OCI-M2 (cell line): Measurements from ENCODE around the gene TDRD10.

Experiments used
- DNase-seq: peaks from one replicate; lab custom pipeline; 2025; ENCODE audit not compliant: unreplicated experiment; lab: John Stamatoyannopoulos, UW

Gene TDRD10

DNA sequence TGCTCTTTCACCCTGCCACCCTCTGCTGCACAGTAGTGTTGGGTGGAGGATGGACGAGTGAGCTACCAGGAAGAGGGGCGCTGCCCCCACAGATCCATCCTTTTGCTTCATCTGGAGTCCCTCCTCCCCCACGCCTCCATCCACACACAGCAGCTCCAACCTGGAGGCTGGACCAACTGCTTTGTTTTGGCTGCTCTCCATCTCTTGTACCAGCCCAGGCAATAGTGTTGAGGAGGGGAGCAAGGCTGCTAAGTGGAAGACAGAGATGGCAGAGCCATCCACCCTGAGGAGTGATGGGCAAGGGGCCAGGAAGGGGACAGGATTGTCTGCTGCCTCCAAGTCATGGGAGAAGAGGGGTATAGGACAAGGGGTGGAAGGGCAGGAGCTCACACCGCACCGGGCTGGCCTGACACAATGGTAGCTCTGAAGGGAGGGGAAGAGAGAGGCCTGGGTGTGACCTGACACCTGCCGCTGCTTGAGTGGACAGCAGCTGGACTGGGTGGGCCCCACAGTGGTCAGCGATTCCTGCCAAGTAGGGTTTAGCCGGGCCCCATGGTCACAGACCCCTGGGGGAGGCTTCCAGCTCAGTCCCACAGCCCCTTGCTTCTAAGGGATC, 74.0 kb downstream of the TDRD10 start:
- DNase-seq, result no peak

DNA sequence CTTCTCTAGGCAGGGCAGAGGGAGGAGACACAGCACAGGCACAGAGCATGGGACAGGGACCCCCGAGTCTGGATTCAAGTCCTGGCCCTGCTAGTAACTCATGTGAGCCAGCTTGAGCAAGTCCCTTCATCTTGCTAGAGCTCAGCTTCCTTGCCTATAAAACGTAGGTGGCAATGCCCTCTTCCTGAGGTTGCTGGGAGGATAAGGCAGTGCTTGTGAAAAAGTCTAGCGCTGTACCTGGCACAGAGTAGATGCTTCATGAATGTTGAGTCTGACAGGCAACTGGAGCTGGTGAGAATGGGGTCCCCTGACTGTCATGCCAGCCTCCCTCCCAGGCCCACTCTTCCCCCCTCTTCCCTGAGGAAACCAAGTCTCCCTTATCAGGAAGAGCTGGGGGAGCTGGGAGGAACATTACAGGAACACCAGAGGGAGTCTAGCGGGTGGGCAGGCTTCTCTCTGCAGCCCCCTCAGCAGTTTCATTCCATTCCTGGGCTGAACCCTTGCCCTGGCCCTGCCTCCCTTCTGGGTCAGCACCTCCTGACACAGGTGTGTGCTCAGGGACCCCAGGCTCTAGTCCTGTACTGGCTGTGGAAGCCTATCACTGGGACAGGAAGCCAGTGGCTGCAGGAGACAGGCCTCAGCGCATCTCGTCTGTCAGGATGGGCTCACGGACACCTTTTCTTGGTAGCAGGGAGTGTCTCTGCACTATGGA, 75.5 kb downstream of the TDRD10 start:
- DNase-seq, result no peak

DNA sequence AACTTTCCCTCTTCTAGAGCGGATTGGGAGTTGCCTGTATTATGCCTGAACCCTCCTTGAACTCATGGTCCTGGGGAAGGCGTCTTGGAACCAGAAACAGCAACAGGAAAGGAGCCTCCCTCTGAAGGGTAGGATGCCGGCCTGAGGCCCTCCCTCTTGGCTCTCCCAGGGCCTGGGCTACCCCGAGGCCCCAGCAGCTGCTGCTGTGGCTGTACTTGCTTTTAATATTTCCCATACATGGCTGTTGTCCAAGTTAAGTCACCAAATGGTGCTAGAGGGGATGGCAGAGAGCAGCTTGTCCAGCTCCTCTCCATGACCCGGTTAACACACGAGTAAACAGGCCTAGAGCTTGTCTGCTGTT, 76.0 kb downstream of the TDRD10 start:
- DNase-seq, result no peak

DNA sequence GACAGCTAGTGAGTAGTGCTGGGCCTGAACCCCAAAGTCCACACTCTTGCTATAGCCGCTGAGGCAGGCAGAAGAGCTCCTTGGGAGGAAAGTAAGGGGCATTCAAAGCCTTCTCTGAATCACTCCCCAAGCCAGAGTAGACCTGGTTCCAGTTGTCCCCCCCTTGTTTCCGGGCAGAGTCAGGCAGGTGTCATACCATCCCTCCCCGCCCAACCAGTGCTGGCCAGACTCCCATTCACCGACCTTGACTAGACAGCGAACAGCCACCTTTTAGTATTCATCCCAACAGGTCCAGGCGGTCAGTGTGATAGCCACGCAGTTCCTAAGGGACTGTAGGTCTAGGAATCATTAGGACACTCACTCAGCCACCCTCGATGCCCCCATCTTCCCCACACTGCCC, 77.4 kb downstream of the TDRD10 start:
- no peak for DNase-seq

DNA sequence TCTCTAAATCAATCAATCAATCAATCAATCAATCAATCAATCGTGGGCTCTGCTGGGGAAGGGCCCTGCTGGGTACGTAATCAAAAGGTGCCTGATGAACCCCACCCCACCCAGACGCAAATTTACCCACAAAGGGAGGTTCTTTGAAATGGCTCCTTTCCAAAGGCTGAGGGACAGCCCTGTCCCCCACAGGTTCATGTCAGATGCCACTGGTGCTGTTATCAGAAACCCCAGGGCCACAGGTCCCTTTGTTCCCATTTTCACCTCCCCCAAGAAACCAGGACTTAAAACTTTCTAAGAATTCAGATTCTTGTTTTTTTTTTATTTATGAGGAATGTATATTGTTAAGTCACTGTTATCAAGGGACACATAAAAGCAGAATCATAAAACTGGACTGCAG, 79.7 kb downstream of the TDRD10 start:
- no peak for DNase-seq

DNA sequence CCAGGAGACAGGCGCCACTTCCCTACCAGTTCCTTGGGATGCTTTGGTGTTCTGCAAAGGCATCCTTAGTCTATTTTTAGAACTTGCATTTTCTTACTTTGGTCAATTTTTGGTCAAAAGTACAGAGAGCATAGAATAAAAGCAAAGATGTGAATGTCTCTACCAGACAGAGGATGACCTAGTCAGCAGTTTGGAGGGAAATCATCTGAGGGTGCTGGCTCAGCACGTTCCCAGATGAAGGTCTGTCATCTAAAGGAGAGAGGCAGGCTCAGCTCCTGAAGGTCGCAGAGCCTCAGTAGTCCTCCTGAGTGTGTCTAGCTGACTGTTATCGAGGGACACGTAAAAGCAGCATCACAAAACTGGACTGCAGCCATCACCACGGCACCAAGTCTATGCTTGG, 80.9 kb downstream of the TDRD10 start:
- DNase-seq, result no peak

DNA sequence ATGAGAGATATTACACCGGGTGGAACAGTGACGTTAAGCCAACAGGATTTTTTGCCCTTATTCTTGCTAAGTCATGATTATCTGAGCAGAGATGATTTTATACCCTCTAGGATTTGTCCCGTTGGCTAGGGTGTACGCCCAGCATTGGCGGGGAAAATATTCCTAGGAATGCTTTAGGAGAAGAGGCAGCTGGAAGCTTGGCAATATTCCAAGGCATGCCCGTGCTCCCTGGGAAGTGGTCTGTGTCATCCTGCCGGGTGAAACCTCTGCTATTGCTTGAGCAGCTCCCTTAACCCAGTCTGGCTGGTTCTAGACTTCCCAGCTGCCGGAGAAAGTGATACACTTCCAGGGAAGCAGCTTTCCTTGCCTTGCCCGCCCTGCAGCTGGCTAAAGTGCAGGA, 81.8 kb downstream of the TDRD10 start:
- DNase-seq, result no peak

DNA sequence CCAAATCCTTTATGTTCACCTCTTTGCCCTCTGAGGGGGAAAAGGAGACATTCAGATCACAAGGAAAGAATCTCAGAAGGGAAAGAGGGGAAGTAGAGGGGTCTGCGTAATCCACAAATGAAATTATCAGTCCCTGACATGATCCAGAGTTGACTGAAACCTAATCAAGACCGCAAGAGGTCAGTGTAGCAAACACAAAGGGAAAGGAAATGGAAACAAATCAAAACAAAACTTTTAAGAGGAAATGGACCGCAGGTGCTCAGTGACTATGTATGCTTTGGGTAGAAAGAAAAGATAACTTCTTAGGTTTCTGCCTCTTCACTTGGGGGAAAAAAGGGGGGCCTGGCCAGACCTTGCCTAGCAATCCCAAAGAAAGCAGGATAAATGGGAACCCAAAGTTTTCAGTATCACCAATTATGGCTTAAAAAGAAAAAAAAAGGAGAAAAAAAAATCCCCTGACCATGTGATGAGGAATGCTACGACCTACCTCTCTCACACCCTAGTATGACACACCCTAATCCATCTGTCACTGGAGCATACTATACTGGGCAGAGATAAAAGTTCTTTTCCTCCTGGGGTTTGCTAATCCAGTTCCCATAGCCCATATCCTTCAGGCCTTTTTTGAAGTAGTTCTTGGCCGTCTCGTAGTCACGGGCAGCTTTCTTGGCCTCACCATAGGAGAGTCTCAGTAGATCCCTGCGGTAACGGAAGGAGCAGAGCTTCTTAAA, 82.4 kb downstream of the TDRD10 start:
- DNase-seq, result no peak

DNA sequence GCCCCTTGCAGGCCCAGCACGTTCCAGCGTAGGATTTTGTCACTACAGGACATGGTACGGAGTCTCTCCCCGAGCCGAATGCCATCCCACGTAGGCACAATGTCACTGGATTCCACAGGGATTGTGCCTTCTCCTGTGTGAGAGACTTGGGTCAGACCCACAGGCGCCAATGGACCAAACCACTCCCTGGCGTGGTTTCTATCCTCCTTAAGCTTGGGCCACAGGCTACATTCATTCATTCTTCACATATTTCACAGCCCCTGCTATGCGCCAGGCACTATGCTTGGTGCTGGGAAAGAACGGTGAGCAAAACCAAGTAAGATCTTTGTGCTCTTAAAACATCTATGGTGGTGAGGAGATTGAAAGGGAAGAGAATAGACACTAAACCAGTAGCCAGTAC, 84.2 kb downstream of the TDRD10 start:
- no peak for DNase-seq

DNA sequence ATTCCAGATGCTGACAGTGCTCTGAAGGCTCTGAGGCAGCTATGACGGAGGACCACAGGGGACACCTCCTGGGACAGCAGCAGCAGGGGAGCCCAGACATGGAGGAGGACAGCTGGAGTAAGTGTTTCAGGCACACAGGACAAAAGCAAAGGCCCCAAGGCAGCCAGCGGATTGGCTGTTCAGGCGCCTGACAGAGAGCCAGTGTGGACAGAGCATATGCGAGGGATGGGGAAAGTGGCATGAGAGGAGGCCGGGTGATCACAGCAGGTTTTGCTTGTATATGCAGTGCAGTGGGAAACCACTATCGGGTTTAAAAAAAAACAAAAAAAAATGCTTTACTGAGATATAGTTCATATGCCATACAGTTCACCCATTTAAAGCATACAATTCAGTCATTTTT, 84.6 kb downstream of the TDRD10 start:
- no peak for DNase-seq

DNA sequence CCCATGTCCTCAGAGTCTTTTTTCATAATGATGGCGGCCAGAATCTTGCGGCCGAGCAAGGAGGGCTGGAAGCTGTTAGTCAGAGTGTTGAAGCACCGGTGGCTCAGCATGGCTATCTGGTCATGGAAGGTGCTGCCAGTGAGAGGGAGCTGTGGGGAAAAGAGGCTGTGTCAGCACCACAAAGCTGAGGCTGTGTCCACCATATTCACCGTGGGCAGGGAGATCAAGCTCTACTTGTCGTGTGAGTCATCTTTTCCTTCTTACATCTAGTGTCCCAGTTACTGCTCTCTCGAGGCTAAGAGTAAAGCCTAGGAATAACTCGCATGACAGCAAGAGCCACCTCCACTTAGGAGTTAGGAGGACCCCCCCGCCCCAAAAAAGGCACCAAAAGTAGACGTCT, 87.8 kb downstream of the TDRD10 start:
- DNase-seq, result no peak

DNA sequence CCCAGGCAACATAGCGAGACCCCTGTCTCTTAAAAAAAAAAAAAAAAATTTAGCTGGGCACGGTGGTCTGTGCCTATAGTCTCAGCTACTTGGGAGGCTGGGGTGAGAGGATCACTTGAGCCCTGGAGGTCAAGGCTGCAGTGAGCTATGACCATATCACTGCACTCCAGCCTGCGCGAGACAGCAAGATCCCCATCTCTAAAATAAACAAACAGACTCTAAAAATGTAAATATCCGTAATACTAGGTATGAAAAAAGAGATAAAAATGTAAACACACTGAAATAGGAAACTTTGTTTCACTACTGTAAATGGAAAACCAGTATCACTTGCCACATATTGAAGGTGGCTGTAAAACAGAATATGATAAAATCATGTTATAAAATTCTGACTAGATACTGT, 88.7 kb downstream of the TDRD10 start:
- DNase-seq, result no peak

DNA sequence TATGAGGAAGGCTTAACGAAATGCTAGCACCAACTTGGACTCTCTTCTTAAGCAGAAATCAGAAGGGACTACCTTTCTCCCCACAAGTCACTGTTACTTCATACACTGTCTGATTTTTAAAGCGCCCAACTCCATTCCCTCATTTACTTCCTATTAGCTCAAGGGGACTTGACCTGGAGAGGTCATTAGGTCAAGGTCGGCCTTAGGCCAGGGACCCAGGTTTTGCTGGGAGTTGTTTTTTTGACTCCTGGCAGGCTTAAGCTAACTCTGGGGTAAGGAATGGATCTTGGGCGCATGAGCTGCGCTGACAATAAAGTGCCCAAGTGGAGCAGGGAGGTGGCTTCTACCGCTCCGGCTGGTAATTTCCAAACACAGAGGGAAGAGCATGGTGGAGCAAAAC, 89.2 kb downstream of the TDRD10 start:
- no peak for DNase-seq

DNA sequence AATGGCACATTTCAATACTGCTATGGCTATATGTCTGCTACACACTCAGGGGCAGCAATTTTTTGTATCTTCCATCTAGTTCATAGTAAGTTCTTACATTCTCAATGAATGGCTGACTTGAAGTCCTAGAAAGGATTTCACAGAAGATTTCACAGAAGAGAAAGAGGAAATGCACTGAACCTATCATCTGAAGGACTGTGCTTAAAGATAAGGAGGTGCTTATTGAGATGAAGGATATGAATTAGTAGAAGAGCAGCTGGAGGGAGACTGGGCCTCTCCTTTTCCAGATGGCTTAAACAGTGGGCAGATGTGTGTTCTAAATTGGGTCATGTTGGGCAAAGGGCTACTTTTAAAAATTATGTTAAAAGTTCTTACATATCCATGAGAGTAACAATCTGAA, 91.4 kb downstream of the TDRD10 start:
- DNase-seq, result no peak

DNA sequence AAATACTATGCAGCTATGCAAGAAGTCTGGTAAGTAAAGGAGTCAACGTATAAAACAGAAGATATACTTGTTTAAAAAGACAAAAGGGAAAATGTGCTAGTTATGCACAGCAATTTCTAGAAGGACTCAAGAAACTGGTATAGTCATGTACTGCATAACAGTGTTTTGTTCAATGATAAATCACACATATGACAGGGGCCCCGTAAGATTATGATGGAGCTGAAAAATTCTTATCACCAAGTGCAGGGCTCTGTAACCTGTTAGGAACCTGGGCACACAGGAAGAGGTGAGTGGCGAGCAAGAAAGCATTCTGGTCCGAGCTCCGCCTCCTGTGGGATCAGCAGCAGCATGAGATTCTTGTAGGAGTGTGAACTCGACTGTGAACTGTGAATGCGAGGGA, 92.8 kb downstream of the TDRD10 start:
- DNase-seq, result no peak

DNA sequence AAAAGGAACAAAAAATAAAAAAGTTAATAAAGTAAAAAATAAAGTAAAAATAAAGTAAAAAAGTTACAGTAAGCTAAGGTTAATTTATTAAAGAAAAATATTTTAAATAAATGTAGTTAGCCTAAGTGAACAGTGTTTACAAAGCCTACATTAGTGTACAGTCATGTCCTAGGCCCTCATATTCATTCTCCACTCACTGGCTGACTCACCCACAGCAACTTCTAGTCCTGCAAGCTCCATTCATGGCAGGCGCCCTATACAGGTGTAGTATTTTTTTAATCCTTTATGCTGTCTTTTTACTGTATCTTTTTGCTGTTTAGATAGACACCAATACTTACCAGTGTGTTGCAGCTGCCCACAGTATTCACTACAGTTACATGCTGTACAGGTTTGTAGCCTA, 93.6 kb downstream of the TDRD10 start:
- no peak for DNase-seq
